Measurements from ENCODE around the gene SPG11.

DNA sequence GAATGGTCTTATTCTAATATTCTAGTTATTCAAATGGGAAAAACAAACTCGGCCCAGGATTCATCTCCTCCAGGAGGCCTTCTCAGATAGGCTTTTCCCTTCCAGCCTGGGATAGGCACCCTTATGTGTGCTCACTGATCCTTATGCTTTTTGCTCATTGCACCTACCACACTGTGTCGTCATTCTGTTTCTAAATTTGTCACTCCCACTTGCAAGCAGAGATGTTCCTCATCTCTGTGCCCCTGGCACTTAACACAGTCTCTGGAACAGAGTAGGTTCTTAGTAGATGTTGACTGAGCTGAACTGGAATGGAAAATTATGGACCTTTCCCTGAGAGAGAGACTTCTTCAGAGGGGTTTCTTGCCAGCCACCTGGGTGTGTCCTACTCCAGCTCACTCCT is 18.7 kb upstream of the SPG11 start:
- TF ChIP-seq, protein P1, sequence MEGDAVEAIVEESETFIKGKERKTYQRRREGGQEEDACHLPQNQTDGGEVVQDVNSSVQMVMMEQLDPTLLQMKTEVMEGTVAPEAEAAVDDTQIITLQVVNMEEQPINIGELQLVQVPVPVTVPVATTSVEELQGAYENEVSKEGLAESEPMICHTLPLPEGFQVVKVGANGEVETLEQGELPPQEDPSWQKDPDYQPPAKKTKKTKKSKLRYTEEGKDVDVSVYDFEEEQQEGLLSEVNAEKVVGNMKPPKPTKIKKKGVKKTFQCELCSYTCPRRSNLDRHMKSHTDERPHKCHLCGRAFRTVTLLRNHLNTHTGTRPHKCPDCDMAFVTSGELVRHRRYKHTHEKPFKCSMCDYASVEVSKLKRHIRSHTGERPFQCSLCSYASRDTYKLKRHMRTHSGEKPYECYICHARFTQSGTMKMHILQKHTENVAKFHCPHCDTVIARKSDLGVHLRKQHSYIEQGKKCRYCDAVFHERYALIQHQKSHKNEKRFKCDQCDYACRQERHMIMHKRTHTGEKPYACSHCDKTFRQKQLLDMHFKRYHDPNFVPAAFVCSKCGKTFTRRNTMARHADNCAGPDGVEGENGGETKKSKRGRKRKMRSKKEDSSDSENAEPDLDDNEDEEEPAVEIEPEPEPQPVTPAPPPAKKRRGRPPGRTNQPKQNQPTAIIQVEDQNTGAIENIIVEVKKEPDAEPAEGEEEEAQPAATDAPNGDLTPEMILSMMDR (IDR thresholded peaks at IDR 0.05; ENCODE audit: insufficient read depth, low read length, poor library complexity, severe bottlenecking) = no peak
- no peak for TF ChIP-seq EZH2phosphoT487 (conservative IDR thresholded peaks at IDR 0.05; ENCODE audit: low read length)
